Vagina (tissue), 2 donors: ENCODE data around the gene CAPN15.

Experiments used
- POLR2A ChIP-seq, 2 donors: fragments of 450-650 bp; IDR thresholded peaks; one replicate each; pipeline ENCODE4 v1.6.1; 2017; ENCODE audit warnings: antibody characterized with exemption in 2 of 2, mild to moderate bottlenecking in 2 of 2, moderate library complexity in 2 of 2
- POLR2AphosphoS5 ChIP-seq, 2 donors: sonication (generic); formaldehyde crosslinking; IDR thresholded peaks; one replicate each; pipeline ENCODE4 v1.9.0; 2017; ENCODE audit warnings: antibody characterized with exemption in 2 of 2, mild to moderate bottlenecking in 2 of 2, low read depth in 1 of 2; ENCODE audit not compliant: insufficient read depth in 1 of 2
- TF ChIP-seq, protein P1 (sequence below), 3 experiments: fragments of 450-650 bp in 2 of 3; fragments of 200-600 bp in 1 of 3; sonication (generic) in 1 of 3; IDR thresholded peaks; one replicate each; pipeline ENCODE4 v1.5.1; 2017 to 2019; ENCODE audit warnings: antibody characterized with exemption in 3 of 3, mild to moderate bottlenecking in 2 of 3, moderate library complexity in 2 of 3

DNA sequence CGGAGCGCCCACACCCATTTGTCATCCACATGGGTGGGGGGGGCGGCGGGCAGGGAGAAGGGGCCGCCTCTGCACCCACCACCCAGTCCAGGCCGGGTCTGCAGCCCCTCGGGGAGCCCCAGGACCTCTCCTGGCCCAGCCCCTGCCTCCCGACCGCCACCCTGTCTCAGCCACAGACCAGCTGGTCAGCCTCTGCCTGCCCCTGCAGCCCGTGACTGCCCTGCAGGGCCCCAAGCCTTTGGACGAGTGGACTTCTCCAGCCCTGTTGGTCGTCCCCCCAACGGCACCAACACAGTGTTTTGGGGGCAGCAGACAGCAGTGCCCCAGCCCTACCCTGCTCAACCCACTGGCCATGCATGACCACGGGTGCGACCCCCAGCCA lies 33.9 kb downstream of the CAPN15 start:
- TF ChIP-seq, protein P1, sequence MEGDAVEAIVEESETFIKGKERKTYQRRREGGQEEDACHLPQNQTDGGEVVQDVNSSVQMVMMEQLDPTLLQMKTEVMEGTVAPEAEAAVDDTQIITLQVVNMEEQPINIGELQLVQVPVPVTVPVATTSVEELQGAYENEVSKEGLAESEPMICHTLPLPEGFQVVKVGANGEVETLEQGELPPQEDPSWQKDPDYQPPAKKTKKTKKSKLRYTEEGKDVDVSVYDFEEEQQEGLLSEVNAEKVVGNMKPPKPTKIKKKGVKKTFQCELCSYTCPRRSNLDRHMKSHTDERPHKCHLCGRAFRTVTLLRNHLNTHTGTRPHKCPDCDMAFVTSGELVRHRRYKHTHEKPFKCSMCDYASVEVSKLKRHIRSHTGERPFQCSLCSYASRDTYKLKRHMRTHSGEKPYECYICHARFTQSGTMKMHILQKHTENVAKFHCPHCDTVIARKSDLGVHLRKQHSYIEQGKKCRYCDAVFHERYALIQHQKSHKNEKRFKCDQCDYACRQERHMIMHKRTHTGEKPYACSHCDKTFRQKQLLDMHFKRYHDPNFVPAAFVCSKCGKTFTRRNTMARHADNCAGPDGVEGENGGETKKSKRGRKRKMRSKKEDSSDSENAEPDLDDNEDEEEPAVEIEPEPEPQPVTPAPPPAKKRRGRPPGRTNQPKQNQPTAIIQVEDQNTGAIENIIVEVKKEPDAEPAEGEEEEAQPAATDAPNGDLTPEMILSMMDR (IDR thresholded peaks at IDR 0.05), result no peak
- no peak for TF ChIP-seq POLR2A (IDR thresholded peaks at IDR 0.05)
- no peak for TF ChIP-seq POLR2AphosphoS5 (IDR thresholded peaks at IDR 0.05; ENCODE audit: insufficient read depth in 1 of 2, low read depth in 1 of 2)
